HG03280 (cell line): ENCODE measurements around the gene SEMA4B.
A peak's percentile ranks its signal among the peaks of the same experiment; 100 is the strongest.

Source experiments
- ATAC-seq: cut with Tn5 transposase; IDR thresholded peaks from one replicate; pipeline ENCODE4 v1.9.1; 2021; ENCODE audit warnings: mild to moderate bottlenecking, moderate library complexity; ENCODE audit not compliant: unreplicated experiment

The SEMA4B gene

GRCh38 chr15:90225047-90225446 lies 23.9 kb downstream of the SEMA4B start:
- ATAC-seq: no peak

GRCh38 chr15:90225504-90226234 lies 24.5 kb downstream of the SEMA4B start:
- ATAC-seq: no peak

- ATAC-seq: no peak
Measured at GRCh38 chr15:90227336-90227735, 26.2 kb downstream of the SEMA4B start.

- ATAC-seq: no peak
Measured at GRCh38 chr15:90227816-90228772, 27.0 kb downstream of the SEMA4B start.

- no peak for ATAC-seq
Measured at GRCh38 chr15:90228960-90229359, 27.8 kb downstream of the SEMA4B start.

- ATAC-seq: no peak
Measured at GRCh38 chr15:90230071-90230494, 29.0 kb downstream of the SEMA4B start.

- ATAC-seq: no peak
Measured at GRCh38 chr15:90230610-90231009, 29.5 kb downstream of the SEMA4B start.

GRCh38 chr15:90231028-90232017 lies 30.2 kb downstream of the SEMA4B start:
- no peak for ATAC-seq

- no peak for ATAC-seq
Measured at GRCh38 chr15:90232196-90232595, 31.1 kb downstream of the SEMA4B start.

- no peak for ATAC-seq
Measured at GRCh38 chr15:90232941-90233386, 31.8 kb downstream of the SEMA4B start.

GRCh38 chr15:90233387-90234095 lies 32.4 kb downstream of the SEMA4B start, which contains the start of gene CIB1:
TSS of gene CIB1 (minus strand) at chr15:90233941. CDS start at chr15:90233885, 56 bp downstream.
- ATAC-seq: peak; percentile 86

- no peak for ATAC-seq
Measured at GRCh38 chr15:90234096-90234988, 33.2 kb downstream of the SEMA4B start, which contains the start of gene GDPGP1. TSS of gene GDPGP1 (plus strand) at chr15:90234209. CDS start at chr15:90240909, 6,700 bp downstream.

GRCh38 chr15:90239371-90239770 lies 38.2 kb downstream of the SEMA4B start:
- no peak for ATAC-seq

GRCh38 chr15:90240856-90241255 lies 39.7 kb downstream of the SEMA4B start:
- ATAC-seq: no peak

- ATAC-seq: no peak
Measured at GRCh38 chr15:90241343-90242192, 40.4 kb downstream of the SEMA4B start.

- ATAC-seq: no peak
Measured at GRCh38 chr15:90243943-90244639, 43.0 kb downstream of the SEMA4B start.

- ATAC-seq: no peak
Measured at GRCh38 chr15:90248789-90249202, 47.7 kb downstream of the SEMA4B start.
